Muscle layer of colon (tissue), 2 donors: ENCODE results near the gene TKTL1.

ENCODE experiments used
- H3K27ac ChIP-seq: one replicate; pipeline ENCODE4 v1.7.0; 2013; ENCODE audit warnings: low read depth, mild to moderate bottlenecking, low read length, moderate library complexity
- H3K27me3 ChIP-seq, 2 donors: one replicate each; pipeline ENCODE4 v1.7.0; 2013; ENCODE audit warnings: low read length in 2 of 2, mild to moderate bottlenecking in 2 of 2; ENCODE audit not compliant: insufficient read depth in 2 of 2, control insufficient read depth in 1 of 2
- H3K36me3 ChIP-seq: one replicate; pipeline ENCODE4 v1.7.0; 2013; ENCODE audit warnings: mild to moderate bottlenecking, low read length; ENCODE audit not compliant: insufficient read depth
- H3K4me1 ChIP-seq: one replicate; pipeline ENCODE4 v1.7.0; 2013; ENCODE audit warnings: mild to moderate bottlenecking, low read length; ENCODE audit not compliant: insufficient read depth
- H3K4me3 ChIP-seq, 2 donors: one replicate each; pipeline ENCODE4 v1.7.0; 2013; ENCODE audit warnings: low read length in 2 of 2, low read depth in 1 of 2, mild to moderate bottlenecking in 1 of 2, moderate library complexity in 1 of 2
- H3K9ac ChIP-seq: one replicate; pipeline ENCODE4 v1.7.0; 2013; ENCODE audit warnings: low read length
- H3K9me3 ChIP-seq: one replicate; pipeline ENCODE4 v1.7.0; 2013; ENCODE audit warnings: mild to moderate bottlenecking, low read length
- donor health status: abdominal sarcoma.
- donor health status: Adenocarcinoma of cecum.

Gene TKTL1

GRCh38 chrX:154365052-154365600 lies 69.5 kb downstream of the TKTL1 start:
- H3K9me3 ChIP-seq = no peaks in the 10 kb centered on the region
- H3K4me1 ChIP-seq = peaks cover 31% of the 10 kb centered on the region
- no peaks in the 10 kb centered on the region for H3K27me3 ChIP-seq
- H3K4me3 ChIP-seq = no peak overlapping the region
- H3K36me3 ChIP-seq = peaks cover 75% of the 10 kb centered on the region
- no peak overlapping the region for H3K9ac ChIP-seq
- H3K27ac ChIP-seq = peak overlapping the region; percentile 64

- peak overlapping the region; percentile 84 for H3K27ac ChIP-seq
- peaks cover 31% of the 10 kb centered on the region for H3K4me1 ChIP-seq
- peaks cover 69% of the 10 kb centered on the region for H3K36me3 ChIP-seq
- H3K27me3 ChIP-seq = no peaks in the 10 kb centered on the region
- peak overlapping the region in 1 of 2 donors; percentile 63 for H3K4me3 ChIP-seq
- no peaks in the 10 kb centered on the region for H3K9me3 ChIP-seq
- H3K9ac ChIP-seq = peak overlapping the region; percentile 85
Observed at GRCh38 chrX:154365997-154366665, 70.5 kb downstream of the TKTL1 start.

- H3K4me1 ChIP-seq = peaks cover 31% of the 10 kb centered on the region
- H3K4me3 ChIP-seq = peak overlapping the region in 1 of 2 donors; percentile 63
- H3K27ac ChIP-seq = peak overlapping the region; percentile 84
- H3K9me3 ChIP-seq = no peaks in the 10 kb centered on the region
- H3K9ac ChIP-seq = peak overlapping the region; percentile 85
- peaks cover 64% of the 10 kb centered on the region for H3K36me3 ChIP-seq
- no peaks in the 10 kb centered on the region for H3K27me3 ChIP-seq
Observed at GRCh38 chrX:154366666-154367055, 71.1 kb downstream of the TKTL1 start.

GRCh38 chrX:154367474-154368308 lies 72.1 kb downstream of the TKTL1 start:
- Histone ChIP-seq H3K27ac (peak overlapping the region; percentile 84), H3K36me3 (peaks cover 54% of the 10 kb centered on the region), H3K9ac (peak overlapping the region; percentile 85), H3K9me3 (no peaks in the 10 kb centered on the region), H3K27me3 (peaks cover 0 to 4% of the 10 kb centered on the region in 2 donors), H3K4me3 (peak overlapping the region; percentile 52 to 63), H3K4me1 (peaks cover 31% of the 10 kb centered on the region)

- H3K9me3 ChIP-seq = no peaks in the 10 kb centered on the region
- H3K27ac ChIP-seq = peak overlapping the region; percentile 84
- peaks cover 31% of the 10 kb centered on the region for H3K4me1 ChIP-seq
- H3K36me3 ChIP-seq = peaks cover 46% of the 10 kb centered on the region
- peak overlapping the region; percentile 52 to 63 for H3K4me3 ChIP-seq
- H3K9ac ChIP-seq = peak overlapping the region; percentile 85
- H3K27me3 ChIP-seq = peaks cover 0 to 4% of the 10 kb centered on the region in 2 donors
Observed at GRCh38 chrX:154368630-154369448, 73.2 kb downstream of the TKTL1 start.

- peak overlapping the region; percentile 84 for H3K27ac ChIP-seq
- H3K4me3 ChIP-seq = peak overlapping the region; percentile 60 to 73
- peaks cover 41% of the 10 kb centered on the region for H3K36me3 ChIP-seq
- peaks cover 31% of the 10 kb centered on the region for H3K4me1 ChIP-seq
- no peaks in the 10 kb centered on the region for H3K9me3 ChIP-seq
- H3K27me3 ChIP-seq = peaks cover 0 to 4% of the 10 kb centered on the region in 2 donors
- peak overlapping the region; percentile 83 for H3K9ac ChIP-seq
Observed at GRCh38 chrX:154369449-154370299, 74.1 kb downstream of the TKTL1 start.

- Histone ChIP-seq H3K27me3 (peaks cover 0 to 4% of the 10 kb centered on the region in 2 donors), H3K4me3 (peak overlapping the region; percentile 60 to 73), H3K27ac (peak overlapping the region; percentile 84), H3K36me3 (peaks cover 34% of the 10 kb centered on the region), H3K9me3 (no peaks in the 10 kb centered on the region), H3K9ac (peak overlapping the region; percentile 83), H3K4me1 (peaks cover 30% of the 10 kb centered on the region)
Observed at GRCh38 chrX:154370300-154371016, 74.9 kb downstream of the TKTL1 start.

- Histone ChIP-seq H3K27me3 (peaks cover 0 to 4% of the 10 kb centered on the region in 2 donors), H3K4me3 (peak overlapping the region; percentile 60 to 83), H3K36me3 (peaks cover 26% of the 10 kb centered on the region), H3K9me3 (no peaks in the 10 kb centered on the region), H3K27ac (peak overlapping the region; percentile 89), H3K4me1 (peaks cover 23% of the 10 kb centered on the region), H3K9ac (peak overlapping the region; percentile 96)
Observed at GRCh38 chrX:154371017-154371788, 75.6 kb downstream of the TKTL1 start.

- peak overlapping the region; percentile 89 for H3K27ac ChIP-seq
- H3K27me3 ChIP-seq = peaks cover 0 to 4% of the 10 kb centered on the region in 2 donors
- peaks cover 20% of the 10 kb centered on the region for H3K36me3 ChIP-seq
- peaks cover 22% of the 10 kb centered on the region for H3K4me1 ChIP-seq
- peak overlapping the region; percentile 83 for H3K4me3 ChIP-seq
- no peaks in the 10 kb centered on the region for H3K9me3 ChIP-seq
- H3K9ac ChIP-seq = peak overlapping the region; percentile 96
Observed at GRCh38 chrX:154371789-154372300, 76.2 kb downstream of the TKTL1 start.
